VCaP (cell line): Measurements from ENCODE around the gene SACM1L.

Source experiments
- H3K27ac ChIP-seq: fragments of 450-650 bp; 2 replicates; pipeline ENCODE4 v1.5.1; 2017
- CTCF ChIP-seq: fragments of 450-650 bp; conservative IDR thresholded peaks from 2 replicates; pipeline ENCODE4 v1.5.1; 2017; ENCODE audit warnings: mild to moderate bottlenecking, moderate library complexity

Gene SACM1L, protein sequence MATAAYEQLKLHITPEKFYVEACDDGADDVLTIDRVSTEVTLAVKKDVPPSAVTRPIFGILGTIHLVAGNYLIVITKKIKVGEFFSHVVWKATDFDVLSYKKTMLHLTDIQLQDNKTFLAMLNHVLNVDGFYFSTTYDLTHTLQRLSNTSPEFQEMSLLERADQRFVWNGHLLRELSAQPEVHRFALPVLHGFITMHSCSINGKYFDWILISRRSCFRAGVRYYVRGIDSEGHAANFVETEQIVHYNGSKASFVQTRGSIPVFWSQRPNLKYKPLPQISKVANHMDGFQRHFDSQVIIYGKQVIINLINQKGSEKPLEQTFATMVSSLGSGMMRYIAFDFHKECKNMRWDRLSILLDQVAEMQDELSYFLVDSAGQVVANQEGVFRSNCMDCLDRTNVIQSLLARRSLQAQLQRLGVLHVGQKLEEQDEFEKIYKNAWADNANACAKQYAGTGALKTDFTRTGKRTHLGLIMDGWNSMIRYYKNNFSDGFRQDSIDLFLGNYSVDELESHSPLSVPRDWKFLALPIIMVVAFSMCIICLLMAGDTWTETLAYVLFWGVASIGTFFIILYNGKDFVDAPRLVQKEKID

DNA sequence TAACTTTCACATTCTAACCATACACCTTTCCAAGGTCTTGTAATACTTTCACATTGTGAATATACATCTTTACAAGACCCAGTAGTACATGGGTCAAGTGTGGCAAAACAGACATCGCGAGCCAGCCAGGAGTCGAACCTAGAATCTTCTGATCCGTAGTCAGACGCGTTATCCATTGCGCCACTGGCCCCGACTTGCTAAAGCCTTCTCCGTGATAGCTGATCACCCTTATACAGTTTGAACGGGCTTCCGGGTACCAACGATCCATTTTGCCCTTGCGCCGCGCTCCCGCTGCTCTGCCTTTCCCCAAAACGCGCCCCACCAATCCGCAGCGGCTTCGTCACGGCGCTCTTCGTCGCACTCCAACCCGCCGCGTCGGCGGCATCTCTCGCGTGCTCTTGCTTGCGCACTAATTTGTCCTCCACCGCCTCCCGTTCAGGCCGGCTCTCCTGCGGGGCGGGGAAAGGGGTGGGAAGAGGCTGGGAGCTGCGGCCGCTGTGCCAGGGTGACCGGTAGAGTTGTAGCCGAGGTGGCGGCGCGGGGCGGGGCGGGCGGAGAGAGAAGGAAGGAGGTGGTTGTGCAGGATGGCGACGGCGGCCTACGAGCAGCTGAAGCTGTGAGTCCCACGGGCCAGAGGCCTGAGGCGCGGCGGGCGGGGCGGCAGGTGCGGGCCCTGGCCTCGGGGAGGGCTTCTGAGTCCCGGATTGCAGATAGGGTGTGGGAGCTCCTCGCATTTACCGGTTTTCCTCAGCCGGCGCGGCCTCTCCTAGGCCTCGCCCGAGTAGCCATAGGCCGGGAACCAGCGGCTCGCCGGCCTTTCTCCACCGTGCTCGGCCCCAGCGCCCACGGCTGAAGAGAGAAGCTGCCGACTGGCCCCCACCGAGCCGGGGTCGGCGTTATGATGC, at the start of gene SACM1L:
Gene SACM1L, plus strand, starts transcription at position 515 of the 905 bp plus-strand sequence. Its CDS starts 70 bp downstream, at position 585.
- H3K27ac ChIP-seq, result peak within 1 kb of the TSS; percentile 93
- TF ChIP-seq CTCF, result no peak

DNA sequence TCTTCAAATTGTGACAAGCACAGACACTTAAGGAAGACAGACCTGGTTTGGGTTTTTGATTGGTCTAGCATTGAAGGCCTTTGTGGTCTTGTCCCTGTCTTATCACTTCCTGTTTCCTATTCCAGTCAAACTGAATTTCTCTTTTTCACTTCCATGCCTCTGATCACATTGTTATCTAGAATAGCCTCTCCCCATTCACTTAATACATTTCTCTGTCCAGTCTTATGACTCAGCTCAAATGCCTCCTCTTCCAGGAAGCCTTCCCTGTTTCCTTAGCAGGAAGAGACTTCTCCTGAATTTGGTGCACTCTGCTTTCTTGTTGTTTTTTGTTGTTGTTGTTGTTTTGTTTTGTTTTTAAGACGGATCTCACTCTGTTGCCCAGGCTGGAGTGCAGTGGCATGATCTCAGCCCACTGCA, 49.1 kb upstream of the SACM1L start:
- H3K27ac ChIP-seq, result peak overlapping the region; percentile 90
- TF ChIP-seq CTCF, result no peak

DNA sequence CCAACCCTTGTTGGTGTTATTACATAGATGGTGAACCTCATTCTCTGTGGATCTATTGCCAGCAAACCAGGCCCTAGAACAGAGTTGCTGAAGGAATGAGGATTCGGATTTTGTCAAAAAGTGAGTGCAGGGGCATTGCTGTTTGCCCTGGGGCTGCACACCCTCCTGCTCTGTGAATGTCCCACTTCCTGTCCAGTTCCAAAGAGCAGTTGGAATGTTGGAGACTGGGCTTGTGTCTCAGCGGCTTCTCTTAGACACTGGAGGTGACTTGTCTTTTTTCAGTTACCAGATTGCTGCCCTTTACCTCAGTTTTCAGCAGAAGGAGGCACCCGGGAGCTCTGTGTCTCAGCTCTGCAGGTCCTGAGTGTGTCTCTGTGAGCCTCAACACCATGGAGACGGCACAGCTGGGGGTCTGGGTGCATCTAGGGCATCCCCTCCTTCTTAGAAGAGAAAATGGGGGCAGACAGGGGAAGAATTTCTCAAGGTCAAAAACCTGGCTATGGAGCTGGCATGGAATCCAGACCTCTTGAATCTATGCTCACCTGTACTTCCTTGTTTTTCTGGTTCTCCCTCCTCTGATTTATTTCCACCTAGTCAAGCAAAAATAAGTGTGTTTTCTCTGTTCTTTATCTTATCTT, 48.4 kb upstream of the SACM1L start:
- H3K27ac ChIP-seq, result peak overlapping the region; percentile 90
- no peak for TF ChIP-seq CTCF

DNA sequence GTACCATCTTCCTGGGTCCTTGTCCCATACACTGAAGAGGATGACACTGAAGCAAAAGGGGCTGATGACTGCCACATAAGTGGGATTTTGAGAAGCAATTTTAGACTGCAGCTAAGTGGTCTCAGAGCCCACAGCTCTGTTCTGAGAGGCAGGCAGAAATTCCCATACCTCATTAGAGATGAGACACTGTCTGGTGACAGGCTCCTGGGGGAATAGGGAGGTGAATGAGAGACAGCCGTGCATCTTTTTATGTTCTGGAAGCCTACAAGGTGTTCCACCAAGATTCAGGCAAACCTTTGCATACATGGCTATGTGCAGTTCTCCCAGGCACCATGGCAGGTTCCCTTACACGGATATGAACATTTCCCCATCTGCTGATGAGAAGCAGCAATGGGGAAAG, 47.4 kb upstream of the SACM1L start:
- H3K27ac ChIP-seq, result peak overlapping the region; percentile 90
- no peak for TF ChIP-seq CTCF

GRCh38 chr3:45642731-45643152, 46.5 kb upstream of the SACM1L start:
- peak overlapping the region; percentile 90 for H3K27ac ChIP-seq
- no peak for TF ChIP-seq CTCF

- H3K27ac ChIP-seq, result no peak overlapping the region; the same call in 1 of the 2 replicates
- no peak for TF ChIP-seq CTCF
Observed at GRCh38 chr3:45644063-45644790, 45.0 kb upstream of the SACM1L start.
